Duodenal mucosa (tissue), 2 donors: Measurements from ENCODE around the gene PPARG.
A peak's percentile ranks its signal among the peaks of the same experiment; 100 is the strongest.
"Not testable (repeated sequence)": the region's sequence is repeated elsewhere in the genome, so short reads cannot be mapped to it uniquely, and the experiment has no call there.

Experiments
- H3K27ac ChIP-seq: one replicate; pipeline ENCODE4 v1.7.0; 2013; ENCODE audit warnings: low read depth, low read length
- H3K27me3 ChIP-seq, 2 donors: one replicate each; pipeline ENCODE4 v1.7.0; 2013; ENCODE audit warnings: low read length in 2 of 2, control low read depth in 1 of 2; ENCODE audit not compliant: insufficient read depth in 2 of 2, control insufficient read depth in 1 of 2
- H3K36me3 ChIP-seq, 2 donors: one replicate each; pipeline ENCODE4 v1.7.0; 2013; ENCODE audit warnings: low read length in 2 of 2, control low read depth in 1 of 2; ENCODE audit not compliant: insufficient read depth in 2 of 2, control insufficient read depth in 1 of 2
- H3K4me1 ChIP-seq, 2 donors: one replicate each; pipeline ENCODE4 v1.7.0; 2013; ENCODE audit warnings: low read length in 2 of 2, control low read depth in 1 of 2; ENCODE audit not compliant: insufficient read depth in 2 of 2, control insufficient read depth in 1 of 2
- H3K4me3 ChIP-seq, 2 donors: one replicate each; pipeline ENCODE4 v1.7.0; 2013; ENCODE audit warnings: low read length in 2 of 2, low read depth in 1 of 2
- H3K9ac ChIP-seq, 2 donors: one replicate each; pipeline ENCODE4 v1.7.0; 2013; ENCODE audit warnings: low read length in 2 of 2, low read depth in 1 of 2
- H3K9me3 ChIP-seq, 2 donors: one replicate each; pipeline ENCODE4 v1.7.0; 2013; ENCODE audit warnings: low read length in 2 of 2, control low read depth in 1 of 2; ENCODE audit not compliant: control insufficient read depth in 1 of 2

The PPARG gene

DNA sequence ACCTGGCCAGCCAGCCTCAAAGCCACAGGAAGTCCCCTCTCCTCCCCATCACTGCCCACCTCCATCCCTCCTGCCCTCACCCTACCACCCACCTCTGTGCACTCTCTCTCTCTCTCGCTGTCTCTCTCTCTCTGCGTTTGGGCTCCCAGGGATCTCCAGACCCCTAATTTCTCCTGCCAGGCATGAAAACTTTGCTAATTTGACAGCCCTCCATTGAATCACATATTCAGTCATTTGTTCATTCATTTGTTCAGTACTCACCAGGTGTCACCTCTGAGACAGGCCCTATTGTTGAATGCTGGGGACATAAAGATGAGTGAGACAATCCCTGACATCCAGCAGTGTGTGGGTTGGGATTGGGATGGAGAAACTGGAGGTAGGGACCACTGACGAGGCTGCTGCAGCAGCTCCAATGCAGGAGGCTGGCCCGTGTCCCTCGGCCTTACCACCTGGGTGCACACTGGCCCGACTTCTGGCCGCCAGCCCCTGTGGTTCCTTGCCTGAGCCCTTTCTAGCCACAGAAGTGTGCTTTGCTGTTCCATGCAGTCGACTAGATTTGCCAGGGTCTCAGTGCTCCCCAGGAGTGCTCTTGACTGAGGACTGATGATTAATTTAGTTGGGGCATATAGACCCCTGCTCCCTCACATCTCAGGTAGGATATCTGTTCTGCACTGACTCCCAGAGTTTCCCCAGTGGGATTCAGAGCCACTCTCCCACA is 156.8 kb downstream of the PPARG start:
- Histone ChIP-seq H3K9me3 (no peaks in the 10 kb centered on the region), H3K9ac (peak overlapping the region; percentile 32 to 59), H3K4me3 (no peak overlapping the region), H3K4me1 (peaks cover 31 to 34% of the 10 kb centered on the region in 2 donors), H3K27ac (peak overlapping the region; percentile 61), H3K36me3 (no peaks in the 10 kb centered on the region), H3K27me3 (no peaks in the 10 kb centered on the region)

DNA sequence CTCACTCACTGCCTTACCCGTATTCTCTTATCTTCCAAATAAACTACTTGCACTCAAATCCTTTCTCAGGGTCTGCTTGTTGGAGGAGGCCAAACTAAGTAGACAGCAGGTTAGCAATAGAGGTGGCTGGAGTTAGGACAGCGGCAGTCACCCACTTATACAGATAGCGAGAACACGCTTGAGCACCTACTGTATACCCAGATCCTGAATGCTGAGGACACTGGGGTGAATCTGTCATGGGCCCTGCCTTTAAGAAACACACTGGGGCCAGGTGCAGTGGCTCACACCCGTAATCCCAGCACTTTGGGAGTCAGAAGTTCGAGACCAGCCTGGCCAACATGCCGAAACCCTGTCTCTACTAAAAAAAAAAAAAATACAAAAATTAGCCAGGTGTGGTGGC is 157.4 kb downstream of the PPARG start:
- Histone ChIP-seq H3K9me3 (no peaks in the 10 kb centered on the region), H3K27ac (no peak overlapping the region), H3K27me3 (no peaks in the 10 kb centered on the region), H3K9ac (no peak overlapping the region), H3K4me1 (peaks cover 31 to 34% of the 10 kb centered on the region in 2 donors), H3K36me3 (no peaks in the 10 kb centered on the region), H3K4me3 (no peak overlapping the region)

- H3K27me3 ChIP-seq = no peaks in the 10 kb centered on the region
- peaks cover 31 to 34% of the 10 kb centered on the region in 2 donors for H3K4me1 ChIP-seq
- H3K27ac ChIP-seq = no peak overlapping the region
- H3K4me3 ChIP-seq = no peak overlapping the region
- no peaks in the 10 kb centered on the region for H3K36me3 ChIP-seq
- no peaks in the 10 kb centered on the region for H3K9me3 ChIP-seq
- no peak overlapping the region for H3K9ac ChIP-seq
Observed at GRCh38 chr3:12447075-12447474, 158.2 kb downstream of the PPARG start.

DNA sequence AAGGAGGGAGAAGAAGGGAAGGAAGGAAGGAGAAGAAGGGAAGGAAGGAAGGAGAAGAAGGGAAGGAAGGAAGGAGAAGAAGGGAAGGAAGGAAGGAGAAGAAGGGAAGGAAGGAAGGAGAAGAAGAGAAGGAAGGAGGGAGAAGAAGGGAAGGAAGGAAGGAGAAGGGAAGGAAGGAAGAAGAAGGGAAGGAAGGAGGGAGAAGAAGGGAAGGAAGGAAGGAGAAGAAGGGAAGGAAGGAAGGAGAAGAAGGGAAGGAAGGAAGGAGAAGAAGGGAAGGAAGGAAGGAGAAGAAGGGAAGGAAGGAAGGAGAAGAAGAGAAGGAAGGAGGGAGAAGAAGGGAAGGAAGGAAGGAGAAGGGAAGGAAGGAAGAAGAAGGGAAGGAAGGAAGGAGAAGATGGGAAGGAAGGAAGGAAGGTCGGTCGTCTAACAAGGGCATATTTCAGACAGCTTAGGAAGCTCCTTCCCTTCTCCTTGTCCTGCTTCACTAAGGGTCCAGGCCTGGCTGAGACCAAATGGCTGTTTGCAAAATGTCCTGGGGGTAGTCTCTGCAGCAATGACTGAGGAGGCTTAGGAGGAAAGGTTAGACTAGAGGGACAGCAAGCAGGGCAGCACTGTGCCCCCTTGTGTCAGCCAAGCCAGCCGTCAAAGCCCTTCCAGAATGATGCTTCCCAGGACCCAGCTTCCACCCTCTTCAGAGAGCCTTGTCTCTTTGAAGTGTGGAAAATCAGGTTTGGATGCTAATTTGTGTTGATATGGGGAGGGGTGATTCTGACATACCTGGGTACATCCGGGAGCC is 159.7 kb downstream of the PPARG start:
- not testable (repeated sequence) for H3K27me3 ChIP-seq, H3K9ac ChIP-seq, H3K9me3 ChIP-seq, H3K36me3 ChIP-seq, H3K4me3 ChIP-seq, H3K27ac ChIP-seq
- peaks cover 21% of the 10 kb centered on the region in 2 donors for H3K4me1 ChIP-seq

GRCh38 chr3:12449889-12450682 is 161.2 kb downstream of the PPARG start:
- H3K27me3 ChIP-seq = no peaks in the 10 kb centered on the region
- H3K27ac ChIP-seq = no peak overlapping the region
- H3K9ac ChIP-seq = no peak overlapping the region
- peaks cover 11 to 12% of the 10 kb centered on the region in 2 donors for H3K4me1 ChIP-seq
- H3K36me3 ChIP-seq = no peaks in the 10 kb centered on the region
- no peak overlapping the region for H3K4me3 ChIP-seq
- H3K9me3 ChIP-seq = no peaks in the 10 kb centered on the region

- no peaks in the 10 kb centered on the region for H3K9me3 ChIP-seq
- no peak overlapping the region for H3K9ac ChIP-seq
- no peak overlapping the region for H3K4me3 ChIP-seq
- no peaks in the 10 kb centered on the region for H3K36me3 ChIP-seq
- no peak overlapping the region for H3K27ac ChIP-seq
- H3K27me3 ChIP-seq = no peaks in the 10 kb centered on the region
- H3K4me1 ChIP-seq = no peaks in the 10 kb centered on the region
Observed at GRCh38 chr3:12451481-12451880, 162.6 kb downstream of the PPARG start.

DNA sequence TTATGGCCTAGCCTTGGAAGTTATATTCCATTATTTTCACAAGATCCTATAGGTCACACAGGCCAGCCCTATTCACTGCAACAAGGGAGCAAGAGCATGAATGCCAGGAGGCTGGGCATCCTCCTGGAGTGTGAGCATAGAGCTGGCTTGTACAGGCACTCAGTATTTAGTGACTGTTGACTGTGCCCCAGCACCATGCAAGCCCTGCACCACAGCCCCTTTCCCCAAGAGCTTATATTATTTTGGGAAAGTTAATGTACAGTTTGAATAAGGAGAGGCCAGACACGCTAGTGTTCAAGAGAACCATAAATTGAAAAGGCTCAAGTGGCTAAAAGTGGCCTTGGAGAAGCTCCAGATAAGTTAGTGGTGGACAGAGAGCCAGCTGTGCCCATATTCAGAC is 163.1 kb downstream of the PPARG start:
- H3K9ac ChIP-seq = no peak overlapping the region
- no peaks in the 10 kb centered on the region for H3K27me3 ChIP-seq
- no peak overlapping the region for H3K4me3 ChIP-seq
- no peaks in the 10 kb centered on the region for H3K36me3 ChIP-seq
- no peaks in the 10 kb centered on the region for H3K4me1 ChIP-seq
- no peak overlapping the region for H3K27ac ChIP-seq
- H3K9me3 ChIP-seq = no peaks in the 10 kb centered on the region

- Histone ChIP-seq H3K27ac (no peak overlapping the region), H3K9ac (no peak overlapping the region)
Observed at GRCh38 chr3:12452361-12453330, 163.8 kb downstream of the PPARG start.

DNA sequence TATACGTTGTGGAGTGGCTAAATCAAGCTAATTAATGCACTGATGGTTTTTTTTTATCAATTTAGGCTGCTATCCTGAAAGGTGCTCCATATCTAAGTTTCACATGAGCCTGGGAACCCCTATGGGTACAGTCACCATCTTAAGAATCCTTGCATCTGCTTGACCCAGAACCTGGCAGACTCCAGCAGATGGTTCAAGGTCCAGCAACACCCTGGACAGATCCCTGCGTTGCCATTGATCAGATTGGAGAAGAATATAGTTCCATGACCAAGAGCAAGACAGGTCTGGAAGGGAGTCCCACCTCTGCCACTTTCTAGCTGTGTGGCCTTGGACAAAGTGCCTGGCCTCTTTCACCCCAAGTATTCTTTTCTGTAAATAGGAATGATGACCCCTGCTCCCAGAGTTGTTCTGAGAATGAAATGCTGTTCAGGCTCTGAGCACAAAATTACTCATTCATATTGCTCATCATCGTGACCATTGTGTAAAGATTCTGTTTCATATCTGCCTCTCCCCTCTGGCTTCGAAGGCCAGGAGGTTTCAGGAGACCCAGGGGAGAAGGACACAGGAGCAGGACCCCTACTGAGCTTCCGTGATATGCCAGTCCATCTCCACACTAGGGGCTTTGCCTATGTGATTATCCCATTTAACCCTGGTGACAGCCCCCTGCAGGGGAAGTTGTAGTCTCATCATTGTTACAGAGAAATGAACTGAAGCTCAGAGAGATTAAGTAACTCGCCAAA is 165.4 kb downstream of the PPARG start:
- no peaks in the 10 kb centered on the region for H3K36me3 ChIP-seq
- no peaks in the 10 kb centered on the region for H3K9me3 ChIP-seq
- no peak overlapping the region for H3K27ac ChIP-seq
- no peaks in the 10 kb centered on the region for H3K27me3 ChIP-seq
- H3K4me3 ChIP-seq = no peak overlapping the region
- no peaks in the 10 kb centered on the region for H3K4me1 ChIP-seq
- H3K9ac ChIP-seq = no peak overlapping the region

More at GRCh38 chr3:12452361-12453330, 163.8 kb downstream of the PPARG start:
- Histone ChIP-seq H3K4me3 (no peak overlapping the region), H3K9me3 (no peaks in the 10 kb centered on the region), H3K27me3 (no peaks in the 10 kb centered on the region), H3K36me3 (no peaks in the 10 kb centered on the region), H3K4me1 (no peaks in the 10 kb centered on the region)
